Uterus (tissue), 4 donors: ENCODE results near the gene ZBED6. TPM values are rescaled to one million over a fixed set of nuclear protein-coding genes. Genes with fewer than 3 reads are reported as not detected.

ENCODE experiments used
- DNase-seq, 2 donors: peaks; one replicate each; pipeline ENCODE4 v3.0.0-alpha.2; 2019 to 2020
- H3K27ac ChIP-seq, 2 donors: fragments of 200-600 bp; sonication (generic); 1 replicate in 1 of 2; 2 replicates in 1 of 2; pipeline ENCODE4 v1.5.1; 2016 to 2018
- H3K27me3 ChIP-seq, 2 donors: fragments of 200-600 bp; sonication (generic); one replicate each; pipeline ENCODE4 v1.5.1; 2018 to 2019; ENCODE audit warnings: control low read depth in 1 of 2
- H3K36me3 ChIP-seq, 2 donors: fragments of 200-600 bp; sonication (generic); one replicate each; pipeline ENCODE4 v1.5.1; 2019; ENCODE audit warnings: control low read depth in 1 of 2
- H3K4me1 ChIP-seq, 2 donors: fragments of 200-600 bp; sonication (generic); one replicate each; pipeline ENCODE4 v1.5.1; 2018 to 2019; ENCODE audit warnings: control low read depth in 1 of 2
- H3K4me3 ChIP-seq, 2 donors: fragments of 200-600 bp; sonication (generic); 1 replicate in 1 of 2; 2 replicates in 1 of 2; pipeline ENCODE4 v1.5.1; 2018 to 2019; ENCODE audit warnings: mild to moderate bottlenecking in 1 of 2
- H3K9me3 ChIP-seq, 2 donors: fragments of 200-600 bp; sonication (generic); one replicate each; pipeline ENCODE4 v1.5.1; 2019; ENCODE audit warnings: control low read depth in 1 of 2
- CTCF ChIP-seq, 4 experiments: fragments of 200-600 bp in 2 of 4; fragments of 450-650 bp in 2 of 4; sonication (generic) in 2 of 4; IDR thresholded peaks; one replicate each; pipeline ENCODE4 v1.5.1; 2016 to 2019; ENCODE audit warnings: antibody characterized with exemption in 4 of 4, mild to moderate bottlenecking in 2 of 4, moderate library complexity in 1 of 4
- POLR2A ChIP-seq, 2 donors: fragments of 450-650 bp; IDR thresholded peaks; one replicate each; pipeline ENCODE4 v1.6.1; 2016; ENCODE audit warnings: antibody characterized with exemption in 2 of 2, mild to moderate bottlenecking in 1 of 2, moderate library complexity in 1 of 2
- intact Hi-C: fragments of 100-400 bp; cut with DNase I; formaldehyde crosslinking; loops from one replicate; pipeline ENCODE4 v1.15.1; 2023; ENCODE audit warnings: low total_unique reads
- total RNA-seq, 4 donors: library from RNA; depleted of rRNA in 3 of 4; stranded (reverse); fragments of >200 nt in 3 of 4; gene quantifications; one replicate each; pipeline versions ENCODE4 v1.1.0 to v1.2.4, GENCODE V29; 2014 to 2023
- donor health status: DM: yes; HTN: yes; CAD: no.

Gene ZBED6
- total RNA-seq, 4 donors from 2014 or later: 2.3 to 63.2 (median 30.6) TPM

GRCh38 chr1:203807196-203807595, 11.8 kb downstream of the ZBED6 start:
- Histone ChIP-seq H3K4me3 (no peak overlapping the region), H3K36me3 (no peaks in the 10 kb centered on the region), H3K27ac (no peak overlapping the region), H3K4me1 (peaks cover 5% of the 10 kb centered on the region in 2 donors), H3K9me3 (no peaks in the 10 kb centered on the region), H3K27me3 (no peaks in the 10 kb centered on the region)
- TF ChIP-seq CTCF (IDR thresholded peaks at IDR 0.05): no peak
- no peak for TF ChIP-seq POLR2A (IDR thresholded peaks at IDR 0.05)
- intact Hi-C loops: no loop called here
- DNase-seq: no peak

DNA sequence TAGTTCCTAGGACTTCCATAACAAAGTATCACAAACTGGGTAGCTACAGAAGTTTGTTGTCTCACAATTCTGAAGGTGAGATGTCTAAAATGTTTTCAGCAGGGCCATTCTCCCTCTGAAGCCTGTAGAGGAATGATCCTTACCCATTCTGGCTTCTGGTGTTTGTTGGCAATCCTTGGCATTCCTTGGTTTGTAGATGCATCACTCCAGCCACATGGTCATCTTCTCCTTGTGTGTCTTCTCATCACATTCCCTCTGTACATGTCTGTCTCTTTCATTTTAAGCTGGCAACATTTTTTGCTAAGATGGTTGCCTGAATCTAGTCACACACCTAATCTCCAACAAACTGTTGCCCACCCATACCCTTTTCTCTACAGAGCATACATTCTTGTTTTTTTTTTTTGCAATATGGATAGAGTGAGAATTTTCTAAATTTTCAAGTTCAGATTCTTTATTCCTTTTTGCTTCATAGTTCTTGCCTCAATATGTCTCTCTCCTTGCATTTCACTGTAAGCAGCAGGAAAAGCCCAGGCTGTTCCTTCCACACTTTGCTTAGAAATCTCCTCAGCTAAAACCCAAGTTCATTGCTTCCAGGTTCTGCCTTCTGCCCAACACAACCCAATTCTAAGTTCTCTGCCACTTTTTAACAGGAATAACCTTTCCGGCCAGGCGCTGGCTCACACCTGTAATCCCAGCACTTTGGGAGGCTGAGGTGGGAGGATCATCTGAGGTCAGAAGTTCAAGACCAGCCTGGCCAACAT, 18.3 kb downstream of the ZBED6 start:
- Histone ChIP-seq H3K4me1 (no peaks in the 10 kb centered on the region), H3K27me3 (no peaks in the 10 kb centered on the region), H3K9me3 (no peaks in the 10 kb centered on the region), H3K36me3 (no peaks in the 10 kb centered on the region), H3K27ac (no peak overlapping the region), H3K4me3 (no peak overlapping the region)
- TF ChIP-seq CTCF (IDR thresholded peaks at IDR 0.05) (no peak), POLR2A (IDR thresholded peaks at IDR 0.05) (no peak)
- intact Hi-C loops: no loop called here
- no peak for DNase-seq

DNA sequence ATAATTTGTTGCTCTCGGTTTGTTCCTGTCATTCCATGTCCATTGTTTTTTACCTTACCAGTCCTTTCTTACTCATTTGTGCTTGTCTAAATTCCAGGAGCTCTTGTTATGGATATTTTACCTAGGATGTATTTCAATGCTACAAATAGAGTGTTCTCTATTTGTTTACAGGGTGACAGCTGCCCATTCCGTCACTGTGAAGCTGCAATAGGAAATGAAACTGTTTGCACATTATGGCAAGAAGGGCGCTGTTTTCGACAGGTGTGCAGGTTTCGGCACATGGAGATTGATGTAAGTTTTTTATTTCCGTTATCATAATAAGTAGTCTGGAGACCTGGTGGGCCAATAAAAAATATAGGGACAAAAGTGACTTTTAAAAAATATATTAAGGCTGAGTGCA, 23.0 kb downstream of the ZBED6 start:
- Histone ChIP-seq H3K36me3 (no peaks in the 10 kb centered on the region), H3K27me3 (no peaks in the 10 kb centered on the region), H3K4me3 (no peak overlapping the region), H3K4me1 (no peaks in the 10 kb centered on the region), H3K9me3 (no peaks in the 10 kb centered on the region), H3K27ac (no peak overlapping the region)
- TF ChIP-seq CTCF (IDR thresholded peaks at IDR 0.05) (no peak), POLR2A (IDR thresholded peaks at IDR 0.05) (no peak)
- intact Hi-C loops: no loop called here
- no peak for DNase-seq

- Histone ChIP-seq H3K27me3 (no peaks in the 10 kb centered on the region), H3K27ac (no peak overlapping the region), H3K9me3 (no peaks in the 10 kb centered on the region), H3K4me3 (no peak overlapping the region), H3K4me1 (no peaks in the 10 kb centered on the region), H3K36me3 (no peaks in the 10 kb centered on the region)
- intact Hi-C loops: no loop called here
- no peak for DNase-seq
- TF ChIP-seq POLR2A (IDR thresholded peaks at IDR 0.05) (no peak), CTCF (IDR thresholded peaks at IDR 0.05) (no peak)
Observed at GRCh38 chr1:203823306-203823705, 27.9 kb downstream of the ZBED6 start.

DNA sequence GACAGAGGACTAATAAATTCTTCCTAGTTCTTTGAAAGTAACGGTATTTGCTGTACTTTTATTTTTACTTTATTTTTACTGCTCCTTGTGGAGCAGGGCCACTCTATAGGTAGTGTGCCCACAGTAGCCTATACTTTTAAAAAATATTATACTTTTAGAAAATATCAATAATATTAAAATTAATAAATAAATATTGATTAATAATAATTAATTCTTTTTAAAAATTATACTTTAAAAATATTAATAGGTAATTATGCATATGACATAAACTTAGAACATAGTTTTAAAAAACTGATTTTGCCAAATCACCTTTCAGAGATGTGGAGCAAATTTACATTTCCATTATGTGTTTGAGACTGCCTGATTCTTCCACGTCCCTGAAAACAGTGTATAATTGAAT, 30.8 kb downstream of the ZBED6 start:
- Histone ChIP-seq H3K27ac (no peak overlapping the region), H3K4me3 (no peak overlapping the region), H3K9me3 (no peaks in the 10 kb centered on the region), H3K36me3 (no peaks in the 10 kb centered on the region), H3K4me1 (no peaks in the 10 kb centered on the region), H3K27me3 (no peaks in the 10 kb centered on the region)
- intact Hi-C loops: no loop called here
- DNase-seq: no peak
- no peak for TF ChIP-seq CTCF (IDR thresholded peaks at IDR 0.05)
- no peak for TF ChIP-seq POLR2A (IDR thresholded peaks at IDR 0.05)
